GM19452 (cell line): Measurements from ENCODE around the gene TRIP12.
A peak's percentile ranks its signal among the peaks of the same experiment; 100 is the strongest.
"Not testable (repeated sequence)": the region's sequence is repeated elsewhere in the genome, so short reads cannot be mapped to it uniquely, and the experiment has no call there.

Experiments used
- ATAC-seq: cut with Tn5 transposase; IDR thresholded peaks from one replicate; pipeline ENCODE4 v1.9.1; 2021; ENCODE audit not compliant: unreplicated experiment

Gene TRIP12

GRCh38 chr2:229725716-229726574, 195.9 kb downstream of the TRIP12 start:
- no peak for ATAC-seq

DNA sequence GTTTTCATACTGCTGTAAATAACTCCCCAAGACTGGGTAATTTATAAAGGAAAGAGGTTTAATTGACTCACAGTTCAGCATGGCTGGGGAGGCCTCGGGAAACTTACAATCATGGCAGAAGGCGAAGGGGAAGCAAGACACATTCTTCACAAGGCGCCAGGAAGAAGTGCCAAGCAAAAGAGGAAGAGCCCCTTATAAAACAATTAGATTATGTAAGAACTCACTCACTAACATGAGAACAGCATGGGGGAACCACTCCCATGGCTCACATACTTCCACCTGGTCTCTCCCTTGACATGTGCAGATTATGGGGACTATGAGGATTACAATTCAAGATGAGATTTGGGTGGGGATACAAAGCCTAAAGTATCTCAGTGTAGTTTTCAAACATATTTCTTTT, 198.6 kb downstream of the TRIP12 start:
- ATAC-seq = not testable (repeated sequence)

GRCh38 chr2:229719926-229720647, 201.7 kb downstream of the TRIP12 start:
- ATAC-seq = no peak

GRCh38 chr2:229718057-229718456, 203.8 kb downstream of the TRIP12 start:
- no peak for ATAC-seq

GRCh38 chr2:229715895-229716507, 205.8 kb downstream of the TRIP12 start:
- ATAC-seq = no peak

DNA sequence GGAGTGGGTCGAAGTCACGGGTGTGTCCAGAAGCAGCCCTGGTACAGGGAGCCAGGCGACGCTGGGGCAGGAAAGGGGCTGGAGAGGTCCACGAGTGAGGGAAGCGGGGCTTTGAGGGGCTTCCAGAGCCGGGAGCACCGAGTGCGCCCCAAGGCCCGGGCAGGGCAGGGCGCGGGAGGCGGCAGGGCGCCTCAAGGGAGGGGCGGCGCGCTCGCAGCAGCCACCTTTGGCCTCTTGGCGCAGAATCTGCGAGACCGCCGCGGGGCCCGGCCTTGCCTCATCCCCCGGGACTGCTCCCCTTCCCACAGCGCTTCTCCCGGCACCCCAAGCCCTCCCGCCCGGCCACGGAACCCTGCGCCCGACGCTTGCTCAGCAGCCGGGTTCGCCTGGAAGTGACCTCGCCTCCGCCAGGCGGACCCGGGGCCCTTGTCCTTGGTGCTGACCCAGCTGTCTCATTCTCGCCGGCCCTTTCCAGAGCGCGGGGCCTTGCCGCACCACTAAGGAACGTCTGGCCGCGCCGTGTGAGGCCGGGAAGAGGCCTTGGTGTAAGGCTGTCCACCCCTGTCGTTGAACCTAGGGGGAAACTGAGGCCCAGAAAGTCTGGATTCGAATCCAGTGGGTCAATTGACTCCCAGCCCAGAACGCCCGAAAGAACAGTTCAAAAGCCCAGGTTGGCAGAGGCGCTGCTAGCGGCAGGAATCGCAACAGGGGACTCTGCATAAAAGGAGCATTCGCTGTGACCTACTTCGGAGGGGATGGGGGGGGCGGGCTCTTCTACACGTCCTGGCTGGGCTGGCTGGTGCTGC, 206.9 kb downstream of the TRIP12 start:
- peak; percentile 27 for ATAC-seq

DNA sequence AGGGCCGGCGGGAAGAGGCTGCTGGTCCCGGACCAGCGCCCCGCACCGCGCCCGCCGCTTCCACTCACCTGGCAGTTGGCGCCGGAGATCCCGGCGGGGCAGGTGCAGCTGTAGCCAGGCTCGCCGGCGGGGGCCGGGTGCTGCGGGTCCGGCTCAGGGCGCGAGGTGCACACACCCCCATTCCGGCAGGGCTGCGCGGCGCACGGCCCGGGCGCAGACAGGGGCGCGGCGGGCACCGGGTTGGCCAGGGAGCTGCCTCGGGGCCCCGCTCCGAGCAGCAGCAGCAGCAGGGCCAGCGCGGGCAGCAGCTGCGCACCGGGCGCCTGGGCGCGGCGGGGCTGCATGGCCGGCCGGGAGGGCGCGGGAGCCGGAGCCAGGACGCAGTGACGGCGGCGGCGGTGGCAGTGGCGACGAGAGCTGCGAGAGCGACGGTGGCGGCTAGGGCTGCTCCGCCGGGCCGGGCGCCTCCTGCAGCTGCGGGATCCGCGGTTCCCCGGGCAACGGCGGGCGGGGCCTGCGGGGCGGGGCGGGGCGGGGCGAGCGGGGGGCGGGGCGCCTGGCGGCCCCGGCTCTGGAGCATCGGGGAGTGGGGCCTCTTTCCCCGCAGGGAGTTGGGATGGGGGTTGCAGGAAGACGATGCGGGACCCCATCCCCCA, 207.6 kb downstream of the TRIP12 start, which contains the start of gene DNER:
Gene DNER, minus strand, starts transcription at position 476 of the 656 bp plus-strand sequence. Its CDS starts 132 bp downstream, at position 344.
- ATAC-seq = peak; percentile 75
